Heart left ventricle (tissue), 16 donors: ENCODE data around the gene TTC22. TPM values are rescaled to one million over a fixed set of nuclear protein-coding genes. Genes with fewer than 3 reads are reported as not detected.
A peak's percentile ranks its signal among the peaks of the same experiment; 100 is the strongest.

Experiments used
- ATAC-seq, 4 donors: fragments of 200-7000 bp; cut with Tn5 transposase; one replicate each; pipeline ENCODE4 v1.9.1; 2020 to 2022; ENCODE audit warnings: moderate library complexity in 4 of 4, mild to moderate bottlenecking in 3 of 4, moderate number of reproducible peaks in 1 of 4
- DNase-seq, 5 donors: peaks; one replicate each; pipeline ENCODE4 v3.0.0-alpha.2; 2020
- H3K27ac ChIP-seq, 12 donors: fragments of 200-600 bp; sonication (generic) in 4 of 12; one replicate each; pipeline versions ENCODE4 v1.5.0 to v1.8.0; 2016 to 2022; ENCODE audit warnings: mild to moderate bottlenecking in 2 of 12
- H3K27me3 ChIP-seq, 9 donors: fragments of 200-600 bp; sonication (generic) in 2 of 9; one replicate each; pipeline versions ENCODE4 v1.5.1 to v1.8.0; 2016 to 2022; ENCODE audit warnings: mild to moderate bottlenecking in 3 of 9
- H3K36me3 ChIP-seq, 9 donors: fragments of 200-600 bp; sonication (generic) in 2 of 9; one replicate each; pipeline versions ENCODE4 v1.5.0 to v1.8.0; 2018 to 2022; ENCODE audit warnings: mild to moderate bottlenecking in 2 of 9
- H3K4me1 ChIP-seq, 12 donors: fragments of 200-600 bp; sonication (generic) in 4 of 12; one replicate each; pipeline versions ENCODE4 v1.5.0 to v1.8.0; 2016 to 2022; ENCODE audit warnings: mild to moderate bottlenecking in 3 of 12
- H3K4me3 ChIP-seq, 12 donors: fragments of 200-600 bp; sonication (generic) in 4 of 12; one replicate each; pipeline versions ENCODE4 v1.5.0 to v1.8.0; 2017 to 2022; ENCODE audit warnings: mild to moderate bottlenecking in 9 of 12, moderate library complexity in 4 of 12
- H3K9me3 ChIP-seq, 12 donors: fragments of 200-600 bp; sonication (generic) in 4 of 12; one replicate each; pipeline versions ENCODE4 v1.5.0 to v1.8.0; 2016 to 2022; ENCODE audit warnings: mild to moderate bottlenecking in 1 of 12
- CTCF ChIP-seq, 12 donors: fragments of 200-600 bp; sonication (generic) in 4 of 12; IDR thresholded peaks; one replicate each; pipeline versions ENCODE4 v1.5.0 to v1.8.0; 2018 to 2022; ENCODE audit warnings: antibody characterized with exemption in 12 of 12, mild to moderate bottlenecking in 5 of 12
- POLR2A ChIP-seq, 2 donors: fragments of 450-650 bp; IDR thresholded peaks; one replicate each; pipeline ENCODE4 v1.6.1; 2017; ENCODE audit warnings: antibody characterized with exemption in 2 of 2, mild to moderate bottlenecking in 2 of 2, moderate library complexity in 2 of 2
- WGBS, 4 donors: extraction: QIAGEN DNeasy Blood & Tissue Kit in 2 of 4; methylation state at CpG; one replicate each; pipeline versions ENCODE4 v1.1.5 to v1.1.7; 2013 to 2018; 5-methylcytosine and 5-hydroxymethylcytosine counted together
- intact Hi-C, 10 donors: fragments of 100-400 bp; cut with DNase I; formaldehyde crosslinking; loops; one replicate each; pipeline versions ENCODE4 v1.11.1 to v1.14.2; 2022
- polyA plus RNA-seq, 2 donors: library from polyadenylated mRNA; stranded (reverse); fragments of 200-250 nt; gene quantifications; one replicate each; pipeline ENCODE4 v1.2.3, GENCODE V29; 2013
- total RNA-seq, 9 donors: library from RNA; depleted of rRNA in 2 of 9; stranded (reverse); fragments of >200 nt in 2 of 9; fragmentation: NEBNext Ultra II Directional in 3 of 9; extraction: Animal tissue kit (Norgen Biotek cat#: 25700) in 3 of 9; gene quantifications; one replicate each; pipeline versions ENCODE4 v1.1.0 to v1.2.4, GENCODE V29; 2016 to 2023
- donor health status: ischemic (EF 13 %, LVEDD 7.1; RV severe dilation, severe dysfunction).
- donor health status: healthy with polysubstance abuse.
- donor health status: DM: no; HTN: yes; CAD: no.
- donor health status: DM: no; HTN: no; CAD: no.
- donor health status: ischemic (EF 25% LVEDD 6.9; RV normal size, moderate dysfunction).
- donor health status: ischemic (EF 25% LVEDD 5.7; RV mildly dilated, moderate dysfunction).
- donor health status: healthy.
- donor health status: DM: yes; HTN: yes; CAD: no.
- donor health status: ischemic (EF 35%, LVEDD 5.7; RV mildly dilated, moderate dysfunction).
- donor health status: nonischemic (EF 11% LVEDD 7.7; RV severe dilation, severe dysfunction).
- donor health status: DM: yes; HTN: yes; CAD: no.
- donor health status: PGD.
- donor health status: ischemic (EF 29% LVEDD 5.4; RV normal size, mild dysfunction).
- donor health status: nonischemic (EF 23%, LVEDD 6.1; RV moderate dilation, normal function).

Gene TTC22
- total and polyA plus RNA-seq, 11 donors: 0.06 to 2.5 (median 0.25) TPM; not detected in 2

- ATAC-seq (no peak), DNase-seq (no peak)
- H3K36me3 ChIP-seq: no peaks in the 10 kb centered on the region
- 70 to 75% (median 73%) methylated on average over 4 to 6 of the region's 6 CpGs for WGBS, 4 donors
- TF ChIP-seq CTCF (IDR thresholded peaks at IDR 0.05) (no peak), POLR2A (IDR thresholded peaks at IDR 0.05) (no peak)
- H3K4me1 ChIP-seq: no peaks in the 10 kb centered on the region
- no peaks in the 10 kb centered on the region for H3K27me3 ChIP-seq
- no peak overlapping the region for H3K4me3 ChIP-seq
- no peak overlapping the region for H3K27ac ChIP-seq
- intact Hi-C loops: no loop called here
- H3K9me3 ChIP-seq: peaks cover 0 to 2% (median 0%) of the 10 kb centered on the region in 12 donors
Observed at GRCh38 chr1:54837002-54837853, 36.1 kb upstream of the TTC22 start.

- TF ChIP-seq POLR2A (IDR thresholded peaks at IDR 0.05): no peak
- Histone ChIP-seq H3K9me3 (peaks cover 0 to 8% (median 3%) of the 10 kb centered on the region in 12 donors), H3K27ac (no peak overlapping the region), H3K27me3 (no peaks in the 10 kb centered on the region), H3K4me1 (no peaks in the 10 kb centered on the region), H3K4me3 (no peak overlapping the region), H3K36me3 (no peaks in the 10 kb centered on the region)
- no peak for DNase-seq
- no peak for ATAC-seq
- intact Hi-C loops: no loop called here
- WGBS, 4 donors: 78 to 88% (median 80%) methylated on average over 8 of the region's 8 CpGs
Observed at GRCh38 chr1:54836594-54836993, 35.5 kb upstream of the TTC22 start.

DNA sequence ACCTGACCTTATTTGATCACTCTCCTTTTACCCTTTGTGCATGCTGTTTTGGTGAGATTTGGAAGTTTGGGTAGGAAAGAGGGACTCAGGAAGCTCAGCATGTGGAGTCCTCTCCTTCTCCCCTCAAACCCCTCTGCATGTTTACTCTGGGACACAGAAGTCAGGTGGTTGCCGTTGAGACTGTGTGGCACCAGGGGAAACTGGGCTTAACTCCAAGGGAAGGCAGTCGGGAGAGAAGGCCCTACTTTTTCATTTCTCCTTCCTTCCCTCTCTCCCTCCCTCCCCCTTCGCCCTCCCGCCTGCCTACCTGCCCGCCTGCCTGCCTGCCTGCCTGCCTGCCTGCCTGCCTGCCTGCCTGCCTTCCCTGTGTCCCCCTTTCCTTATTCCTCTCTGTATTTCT is 34.8 kb upstream of the TTC22 start:
- no peak overlapping the region for H3K27ac ChIP-seq
- peaks cover 0 to 14% (median 9%) of the 10 kb centered on the region in 12 donors for H3K9me3 ChIP-seq
- H3K4me3 ChIP-seq: no peak overlapping the region
- no peaks in the 10 kb centered on the region for H3K27me3 ChIP-seq
- intact Hi-C loops: no loop called here
- DNase-seq (no peak), ATAC-seq (peak in 1 of 4 donors; percentile 45)
- H3K36me3 ChIP-seq: no peaks in the 10 kb centered on the region
- TF ChIP-seq POLR2A (IDR thresholded peaks at IDR 0.05) (no peak), CTCF (IDR thresholded peaks at IDR 0.05) (no peak)
- no peaks in the 10 kb centered on the region for H3K4me1 ChIP-seq
- WGBS, 4 donors: 45 to 59% (median 51%) methylated on average over 5 of the region's 5 CpGs

GRCh38 chr1:54835131-54835898 is 34.2 kb upstream of the TTC22 start:
- no peak overlapping the region for H3K27ac ChIP-seq
- H3K9me3 ChIP-seq: peaks cover 0 to 20% (median 13%) of the 10 kb centered on the region in 12 donors
- 72 to 86% (median 81%) methylated on average over 4 to 6 of the region's 6 CpGs for WGBS, 4 donors
- H3K27me3 ChIP-seq: no peaks in the 10 kb centered on the region
- TF ChIP-seq CTCF (IDR thresholded peaks at IDR 0.05) (no peak), POLR2A (IDR thresholded peaks at IDR 0.05) (no peak)
- no peak for DNase-seq
- H3K36me3 ChIP-seq: no peaks in the 10 kb centered on the region
- H3K4me3 ChIP-seq: no peak overlapping the region
- intact Hi-C loops: no loop called here
- no peak for ATAC-seq
- H3K4me1 ChIP-seq: no peaks in the 10 kb centered on the region
